HG03045 (cell line): Measurements from ENCODE around the gene SLC39A9.

Experiments used
- ATAC-seq: cut with Tn5 transposase; IDR thresholded peaks from one replicate; pipeline ENCODE4 v1.9.1; 2021; ENCODE audit warnings: mild to moderate bottlenecking, moderate library complexity; ENCODE audit not compliant: unreplicated experiment

The SLC39A9 gene

GRCh38 chr14:69398053-69398817 is at the start of gene SLC39A9, which contains the start of gene ERH:
Gene SLC39A9 (plus strand): TSS chr14:69398692. CDS start chr14:69399370, 678 bp downstream.
Gene ERH (minus strand): TSS chr14:69398299. CDS start chr14:69398233, 66 bp downstream.
- peak; percentile 85 for ATAC-seq

GRCh38 chr14:69349091-69349777 is 49.3 kb upstream of the SLC39A9 start:
- ATAC-seq, result no peak

GRCh38 chr14:69350892-69351291 is 47.6 kb upstream of the SLC39A9 start:
- ATAC-seq, result no peak

GRCh38 chr14:69351385-69351784 is 47.1 kb upstream of the SLC39A9 start:
- no peak for ATAC-seq

- ATAC-seq, result no peak
Measured at GRCh38 chr14:69351911-69352310, 46.6 kb upstream of the SLC39A9 start.

- no peak for ATAC-seq
Measured at GRCh38 chr14:69353168-69353567, 45.3 kb upstream of the SLC39A9 start.

- peak; percentile 89 for ATAC-seq
Measured at GRCh38 chr14:69354383-69355153, 43.9 kb upstream of the SLC39A9 start.

GRCh38 chr14:69355154-69355597 is 43.3 kb upstream of the SLC39A9 start:
- ATAC-seq, result no peak

GRCh38 chr14:69355607-69356281 is 42.7 kb upstream of the SLC39A9 start:
- no peak for ATAC-seq

- no peak for ATAC-seq
Measured at GRCh38 chr14:69356903-69357543, 41.5 kb upstream of the SLC39A9 start.

GRCh38 chr14:69357544-69358200 is 40.8 kb upstream of the SLC39A9 start:
- no peak for ATAC-seq

GRCh38 chr14:69358233-69358963 is 40.1 kb upstream of the SLC39A9 start:
- ATAC-seq, result no peak

GRCh38 chr14:69358966-69359365 is 39.5 kb upstream of the SLC39A9 start:
- no peak for ATAC-seq

GRCh38 chr14:69360438-69361108 is 37.9 kb upstream of the SLC39A9 start:
- no peak for ATAC-seq

- no peak for ATAC-seq
Measured at GRCh38 chr14:69363055-69363454, 35.4 kb upstream of the SLC39A9 start.

GRCh38 chr14:69363964-69364363 is 34.5 kb upstream of the SLC39A9 start:
- ATAC-seq, result no peak

- no peak for ATAC-seq
Measured at GRCh38 chr14:69364378-69364777, 34.1 kb upstream of the SLC39A9 start.

GRCh38 chr14:69366069-69366468 is 32.4 kb upstream of the SLC39A9 start:
- ATAC-seq, result no peak

- no peak for ATAC-seq
Measured at GRCh38 chr14:69366761-69367160, 31.7 kb upstream of the SLC39A9 start.
